ENCODE results near the gene ANKH. TPM values are rescaled to one million over a fixed set of nuclear protein-coding genes. Genes with fewer than 3 reads are reported as not detected.

Gene ANKH
- total RNA-seq, 1 experiment from 2014 or later, result 13.9 TPM

- no TSS peak for BruUV-seq (replicated peaks)
- POLR2A ChIA-PET (ENCODE audit: low non-redundant PET), result no interaction called here
- peaks cover 17% of the 10 kb centered on the region for H3K36me3 ChIP-seq (ENCODE audit: insufficient read depth, low read length, poor library complexity, severe bottlenecking)
These were observed 185.1 kb downstream of the ANKH start for GRCh38 chr5:14686517-14686916.

GRCh38 chr5:14685757-14686156 is 185.8 kb downstream of the ANKH start:
- Histone ChIP-seq H3K9me3 (ENCODE audit: low read depth, low read length, poor library complexity, severe bottlenecking) (no peaks in the 10 kb centered on the region), H3K36me3 (ENCODE audit: insufficient read depth, low read length, poor library complexity, severe bottlenecking) (peaks cover 12% of the 10 kb centered on the region), H3K4me1 (ENCODE audit: insufficient read depth, low read length, poor library complexity, severe bottlenecking) (no peaks in the 10 kb centered on the region), H3K27ac (ENCODE audit: low read depth, low read length, poor library complexity, severe bottlenecking) (no peak overlapping the region), H3K4me3 (ENCODE audit: low read depth, low read length, poor library complexity, severe bottlenecking) (no peak overlapping the region), H3K27me3 (replicated peaks; ENCODE audit: insufficient read depth, low read depth, low read length, poor library complexity) (no peaks in the 10 kb centered on the region)
- TF ChIP-seq EZH2 (IDR thresholded peaks at IDR 0.05; ENCODE audit: borderline replicate concordance, low read depth, low read length, poor library complexity, severe bottlenecking) (no peak), CTCF (conservative IDR thresholded peaks at IDR 0.05; ENCODE audit: low read depth, low read length) (peak; percentile 69)
- intact Hi-C loops (cut with micrococcal nuclease; ENCODE audit: unreplicated experiment), result loop anchor here (2.0 kb wide), 1 partner anchor 317 kb away; no protein-coding TSS in a partner anchor
- peak; percentile 69 for DNase-seq (ENCODE audit: low spot score)
- BruUV-seq (replicated peaks), result no TSS peak
- ChIA-PET POLR2A (ENCODE audit: low non-redundant PET) (no interaction called here), CTCF (interaction anchor here (0.5 to 0.7 kb wide), 2 partner anchors 319 to 692 kb away, joined by 3 to 6 read pairs; no protein-coding TSS in a partner anchor)

More at GRCh38 chr5:14686517-14686916, 185.1 kb downstream of the ANKH start:
- CTCF ChIA-PET, result no interaction called here
- Histone ChIP-seq H3K4me1 (ENCODE audit: insufficient read depth, low read length, poor library complexity, severe bottlenecking) (no peaks in the 10 kb centered on the region), H3K9me3 (ENCODE audit: low read depth, low read length, poor library complexity, severe bottlenecking) (no peaks in the 10 kb centered on the region), H3K4me3 (ENCODE audit: low read depth, low read length, poor library complexity, severe bottlenecking) (no peak overlapping the region), H3K27ac (ENCODE audit: low read depth, low read length, poor library complexity, severe bottlenecking) (no peak overlapping the region), H3K27me3 (replicated peaks; ENCODE audit: insufficient read depth, low read depth, low read length, poor library complexity) (no peaks in the 10 kb centered on the region)
- TF ChIP-seq CTCF (conservative IDR thresholded peaks at IDR 0.05; ENCODE audit: low read depth, low read length) (no peak), EZH2 (IDR thresholded peaks at IDR 0.05; ENCODE audit: borderline replicate concordance, low read depth, low read length, poor library complexity, severe bottlenecking) (no peak)
- intact Hi-C loops (cut with micrococcal nuclease; ENCODE audit: unreplicated experiment), result loop anchor here (2.0 kb wide), 1 partner anchor 316 kb away; no protein-coding TSS in a partner anchor
- DNase-seq (ENCODE audit: low spot score), result no peak

GRCh38 chr5:14684757-14685156 is 186.8 kb downstream of the ANKH start:
- Histone ChIP-seq H3K27ac (ENCODE audit: low read depth, low read length, poor library complexity, severe bottlenecking) (no peak overlapping the region), H3K36me3 (ENCODE audit: insufficient read depth, low read length, poor library complexity, severe bottlenecking) (peaks cover 6% of the 10 kb centered on the region), H3K4me1 (ENCODE audit: insufficient read depth, low read length, poor library complexity, severe bottlenecking) (no peaks in the 10 kb centered on the region), H3K9me3 (ENCODE audit: low read depth, low read length, poor library complexity, severe bottlenecking) (no peaks in the 10 kb centered on the region), H3K27me3 (replicated peaks; ENCODE audit: insufficient read depth, low read depth, low read length, poor library complexity) (no peaks in the 10 kb centered on the region), H3K4me3 (ENCODE audit: low read depth, low read length, poor library complexity, severe bottlenecking) (no peak overlapping the region)
- ChIA-PET POLR2A (ENCODE audit: low non-redundant PET) (no interaction called here), CTCF (no interaction called here)
- DNase-seq (ENCODE audit: low spot score), result no peak
- intact Hi-C loops (cut with micrococcal nuclease; ENCODE audit: unreplicated experiment), result no loop called here
- no TSS peak for BruUV-seq (replicated peaks)
- no peak for TF ChIP-seq CTCF (conservative IDR thresholded peaks at IDR 0.05; ENCODE audit: low read depth, low read length)
- no peak for TF ChIP-seq EZH2 (IDR thresholded peaks at IDR 0.05; ENCODE audit: borderline replicate concordance, low read depth, low read length, poor library complexity, severe bottlenecking)
